HepG2 (cell line): ENCODE data around the gene DAB1. TPM values are rescaled to one million over a fixed set of nuclear protein-coding genes. Genes with fewer than 3 reads are reported as not detected.

Experiments used
- ATAC-seq: fragments of 200-7000 bp; cut with Tn5 transposase; 3 replicates; pipeline ENCODE4 v1.9.1; 2020; ENCODE audit warnings: mild to moderate bottlenecking, moderate library complexity
- BruUV-seq: library from RNA; stranded (reverse); fragments of 400-500 nt; replicated peaks from 2 replicates; lab custom pipeline; 2021; lab: Mats Ljungman, UMichigan
- CTCF ChIA-PET: fragments of 300-600 bp; formaldehyde crosslinking; extraction: SDS; loops from one replicate; lab custom pipeline; 2021; ENCODE audit warnings: low total read pairs, inconsistent platforms, low intra/inter-chr PET ratio; lab: Yijun Ruan, JAX
- POLR2A ChIA-PET: fragments of 350-600 bp; sonication (Branson Sonifier 250); formaldehyde crosslinking; loops from one replicate; lab custom pipeline; 2020; ENCODE audit warnings: antibody characterized with exemption, inconsistent platforms; lab: Yijun Ruan, JAX
- DNase-seq: peaks from one replicate; pipeline ENCODE4 v3.0.0-alpha.2; 2015; ENCODE audit warnings: low spot score
- FAIRE-seq: peaks from 3 replicates; lab custom pipeline; 2011; peaks lifted over from hg19 to GRCh38; lab: Jason Lieb, UNC
- H2AFZ ChIP-seq: one replicate; pipeline ENCODE4 v1.6.1; 2011; ENCODE audit warnings: low read length, inconsistent platforms
- H3K27ac ChIP-seq: fragments of 300-600 bp; 3 replicates; pipeline ENCODE4 v1.8.0; 2011; ENCODE audit warnings: mixed run types, mild to moderate bottlenecking, mixed read lengths, low read length, inconsistent platforms; ENCODE audit not compliant: insufficient read depth; ENCODE audit errors: extremely low read length
- H3K27me3 ChIP-seq, 2 experiments: fragments of 200-600 bp in 1 of 2; 2 replicates in 1 of 2; 3 replicates in 1 of 2; pipeline versions ENCODE4 v1.6.0 to v1.8.0; 2011; ENCODE audit warnings: low read length in 2 of 2, mild to moderate bottlenecking in 2 of 2, moderate library complexity in 2 of 2, inconsistent platforms in 1 of 2; ENCODE audit not compliant: insufficient read depth in 2 of 2, control insufficient read depth in 1 of 2
- H3K36me3 ChIP-seq, 2 experiments: fragments of 200-600 bp in 1 of 2; replicated peaks in 1 of 2; 2 replicates in 1 of 2; 3 replicates in 1 of 2; pipeline versions ENCODE4 v1.5.1 to v1.8.0; 2011; ENCODE audit warnings: low read length in 2 of 2, inconsistent platforms in 1 of 2; ENCODE audit not compliant: insufficient read depth in 2 of 2, control insufficient read depth in 1 of 2
- H3K4me1 ChIP-seq: 2 replicates; pipeline ENCODE4 v1.5.1; 2012; ENCODE audit warnings: low read length, inconsistent platforms; ENCODE audit not compliant: insufficient read depth
- H3K4me2 ChIP-seq: 2 replicates; pipeline ENCODE4 v1.6.0; 2011; ENCODE audit warnings: low read depth, low read length, inconsistent platforms
- H3K4me3 ChIP-seq, 3 experiments: fragments of 200-600 bp in 1 of 3; sonication (generic), shearing (Covaris generic) in 1 of 3; replicated peaks in 1 of 3; 2 replicates each; pipeline ENCODE4 v1.5.1; 2011 to 2016; ENCODE audit warnings: low read length in 3 of 3, inconsistent platforms in 2 of 3, low read depth in 2 of 3, mild to moderate bottlenecking in 2 of 3, control low read depth in 1 of 3, mixed read lengths in 1 of 3; ENCODE audit not compliant: insufficient read depth in 1 of 3
- H3K79me2 ChIP-seq: one replicate; pipeline ENCODE4 v1.6.1; 2011; ENCODE audit warnings: low read length, inconsistent platforms; ENCODE audit not compliant: insufficient read depth
- H3K9ac ChIP-seq: 2 replicates; pipeline ENCODE4 v1.6.0; 2011; ENCODE audit warnings: mild to moderate bottlenecking, low read depth, low read length, inconsistent platforms; ENCODE audit not compliant: insufficient read depth
- H3K9me3 ChIP-seq: 2 replicates; pipeline ENCODE4 v1.5.1; 2012; ENCODE audit warnings: mild to moderate bottlenecking, low read length
- H4K20me1 ChIP-seq: 2 replicates; pipeline ENCODE4 v1.6.0; 2011; ENCODE audit warnings: inconsistent platforms, mild to moderate bottlenecking, low read length, moderate library complexity; ENCODE audit not compliant: insufficient read depth
- CREM ChIP-seq, 2 experiments: sonication (generic) in 1 of 2; formaldehyde crosslinking in 1 of 2; IDR thresholded peaks; 2 replicates each; pipeline versions ENCODE4 v1.4.0 to v1.6.1; 2016 to 2020; ENCODE audit warnings: antibody characterized with exemption in 1 of 2, mild to moderate bottlenecking in 1 of 2, missing genetic modification reagents in 1 of 2
- DNMT1 ChIP-seq: sonication (generic); formaldehyde crosslinking; IDR thresholded peaks from 2 replicates; pipeline ENCODE4 v1.5.1; 2020; ENCODE audit warnings: mild to moderate bottlenecking, missing genetic modification reagents
- HDAC2 ChIP-seq: sonication (generic); formaldehyde crosslinking; IDR thresholded peaks from 2 replicates; pipeline ENCODE4 v1.4.0; 2020; ENCODE audit warnings: missing genetic modification reagents
- HIC2 ChIP-seq: sonication (generic); formaldehyde crosslinking; IDR thresholded peaks from 2 replicates; pipeline ENCODE4 v1.9.0; 2022; ENCODE audit warnings: low read depth, missing genetic modification reagents
- KMT2B ChIP-seq: IDR thresholded peaks from 2 replicates; pipeline ENCODE4 v1.6.1; 2016; ENCODE audit warnings: missing genetic modification reagents, missing compliant biosample characterization
- MEF2D ChIP-seq: sonication (generic); formaldehyde crosslinking; IDR thresholded peaks from 2 replicates; pipeline ENCODE4 v1.5.1; 2020; ENCODE audit warnings: mild to moderate bottlenecking, missing genetic modification reagents
- NBN ChIP-seq: fragments of 450-650 bp; conservative IDR thresholded peaks from 2 replicates; pipeline ENCODE4 v1.6.1; 2017
- NFATC3 ChIP-seq: sonication (generic); formaldehyde crosslinking; IDR thresholded peaks from 2 replicates; pipeline ENCODE4 v1.5.1; 2020; ENCODE audit warnings: mild to moderate bottlenecking, missing genetic modification reagents
- SOX5 ChIP-seq: IDR thresholded peaks from 2 replicates; pipeline ENCODE4 v1.6.1; 2016; ENCODE audit warnings: borderline replicate concordance
- ZNF232 ChIP-seq: sonication (generic); formaldehyde crosslinking; IDR thresholded peaks from 2 replicates; pipeline ENCODE4 v1.4.0; 2020; ENCODE audit warnings: missing genetic modification reagents, borderline replicate concordance
- ZNF496 ChIP-seq: sonication (generic); formaldehyde crosslinking; IDR thresholded peaks from 2 replicates; pipeline ENCODE4 v1.8.1; 2023; ENCODE audit warnings: mild to moderate bottlenecking, moderate library complexity, missing genetic modification reagents; ENCODE audit not compliant: insufficient replicate concordance
- ZNF570 ChIP-seq: sonication (generic); formaldehyde crosslinking; IDR thresholded peaks from 2 replicates; pipeline ENCODE4 v1.4.0; 2020; ENCODE audit warnings: mild to moderate bottlenecking, missing genetic modification reagents, borderline replicate concordance
- ZNF652 ChIP-seq: IDR thresholded peaks from 2 replicates; pipeline ENCODE4 v1.6.1; 2016; ENCODE audit warnings: low read depth, borderline replicate concordance
- ZNF703 ChIP-seq: sonication (generic); formaldehyde crosslinking; IDR thresholded peaks from 2 replicates; pipeline ENCODE4 v1.5.1; 2020; ENCODE audit warnings: missing genetic modification reagents, mild to moderate bottlenecking, moderate library complexity, borderline replicate concordance
- whole genome bisulfite sequencing: methylation state at CpG from one replicate; pipeline ENCODE4 v1.1.6; 2017; ENCODE audit warnings: low lambda C conversion rate; 5-methylcytosine and 5-hydroxymethylcytosine counted together
- in situ Hi-C: cut with HindIII; loops from 2 replicates; pipeline ENCODE4 v1.10.0; 2017; ENCODE audit warnings: low pct_unique_long_range_greater_than_20kb; ENCODE audit not compliant: extremely low pct_ligation_motif_present
- intact Hi-C: fragments of 100-400 bp; cut with micrococcal nuclease; formaldehyde crosslinking; loops from one replicate; pipeline ENCODE4 v1.10.0; 2022; ENCODE audit not compliant: unreplicated experiment
- polyA plus RNA-seq, 8 experiments: library from polyadenylated mRNA; depleted of rRNA in 3 of 8; stranded (reverse) in 7 of 8; unstranded in 1 of 8; fragments of >200 nt; fragmentation: Illumina TruSeq in 4 of 8; extraction: Trizol in 4 of 8; gene quantifications; 2 replicates each; pipeline versions ENCODE4 v1.2.1 to v1.2.3, GENCODE V29; 2011 to 2016; ENCODE audit warnings: low read depth in 4 of 8, missing spikeins in 1 of 8, mixed read lengths in 1 of 8; ENCODE audit not compliant: insufficient read depth in 1 of 8
- total RNA-seq, 5 experiments: library from RNA; depleted of rRNA; stranded (reverse); fragments of >200 nt; fragmentation: Illumina TruSeq; extraction: Trizol; gene quantifications; 2 replicates each; pipeline ENCODE4 v1.2.3, GENCODE V29; 2016; ENCODE audit warnings: low read depth in 1 of 5
- TF ChIP-seq, protein P1 (sequence below): sonication (generic); formaldehyde crosslinking; IDR thresholded peaks from 2 replicates; pipeline ENCODE4 v1.4.0; 2020; ENCODE audit warnings: mild to moderate bottlenecking, low read depth, missing genetic modification reagents
- TF ChIP-seq, protein P2 (sequence below), 2 experiments: fragments of 450-650 bp in 1 of 2; sonication (generic) in 1 of 2; formaldehyde crosslinking; IDR thresholded peaks; 2 replicates each; pipeline versions ENCODE4 v1.5.0 to v1.8.0; 2020 to 2022; ENCODE audit warnings: mild to moderate bottlenecking in 1 of 2, missing genetic modification reagents in 1 of 2

DAB1 gene
- total and polyA plus RNA-seq, 2 of the 13 experiments (the other 11 are each of a cell fraction or from before 2014, with no cell fraction given), result 0.04 to 0.13 TPM

GRCh38 chr1:57101209-57101608, 322.7 kb downstream of the DAB1 start:
- BruUV-seq, result no TSS peak
- H3K9me3 ChIP-seq, result no peaks in the 10 kb centered on the region
- POLR2A ChIA-PET, result no interaction called here
- H3K79me2 ChIP-seq, result no peaks in the 10 kb centered on the region
- H2AFZ ChIP-seq, result no peak overlapping the region
- no peak overlapping the region for H3K4me2 ChIP-seq
- intact Hi-C loops, result no loop called here
- TF ChIP-seq HIC2, result no peak
- TF ChIP-seq MEF2D (CRISPR knock-in tag), result no peak
- TF ChIP-seq ZNF652 (CRISPR knock-in tag), result no peak
- TF ChIP-seq NBN, result no peak
- ATAC-seq, result no peak
- H3K4me3 ChIP-seq, result no peak overlapping the region
- 88% methylated on average over 1 of the region's 1 CpG for WGBS
- no peak overlapping the region for H3K27ac ChIP-seq
- no peaks in the 10 kb centered on the region for H4K20me1 ChIP-seq
- no peak for DNase-seq
- no peaks in the 10 kb centered on the region for H3K36me3 ChIP-seq
- no peaks in the 10 kb centered on the region for H3K27me3 ChIP-seq
- CTCF ChIA-PET, result no interaction called here
- no peak overlapping the region for H3K9ac ChIP-seq
- FAIRE-seq, result no peak
- no peaks in the 10 kb centered on the region for H3K4me1 ChIP-seq
- in situ Hi-C loops, result no loop called here

- Histone ChIP-seq H3K27me3 (no peaks in the 10 kb centered on the region), H3K4me3 (no peak overlapping the region), H3K9me3 (no peaks in the 10 kb centered on the region), H3K79me2 (no peaks in the 10 kb centered on the region), H3K36me3 (no peaks in the 10 kb centered on the region), H3K9ac (no peak overlapping the region), H3K4me1 (no peaks in the 10 kb centered on the region), H3K27ac (no peak overlapping the region), H3K4me2 (no peak overlapping the region), H4K20me1 (no peaks in the 10 kb centered on the region), H2AFZ (no peak overlapping the region)
- ATAC-seq (no peak), DNase-seq (no peak), FAIRE-seq (no peak)
- 43% methylated on average over 2 of the region's 2 CpGs for whole genome bisulfite sequencing
- ChIA-PET POLR2A (no interaction called here), CTCF (no interaction called here)
- no peak for TF ChIP-seq SOX5 (CRISPR knock-in tag)
- TF ChIP-seq KMT2B (CRISPR knock-in tag), result no peak
- no peak for TF ChIP-seq DNMT1 (CRISPR knock-in tag)
- TF ChIP-seq CREM (IDR thresholded peaks at IDR 0.05), result no peak
- TF ChIP-seq CREM (CRISPR knock-in tag; IDR thresholded peaks at IDR 0.05), result no peak
- no peak for TF ChIP-seq ZNF703 (CRISPR knock-in tag)
- no peak for TF ChIP-seq NFATC3 (CRISPR knock-in tag)
- no peak for TF ChIP-seq ZNF232
- TF ChIP-seq, protein P1, sequence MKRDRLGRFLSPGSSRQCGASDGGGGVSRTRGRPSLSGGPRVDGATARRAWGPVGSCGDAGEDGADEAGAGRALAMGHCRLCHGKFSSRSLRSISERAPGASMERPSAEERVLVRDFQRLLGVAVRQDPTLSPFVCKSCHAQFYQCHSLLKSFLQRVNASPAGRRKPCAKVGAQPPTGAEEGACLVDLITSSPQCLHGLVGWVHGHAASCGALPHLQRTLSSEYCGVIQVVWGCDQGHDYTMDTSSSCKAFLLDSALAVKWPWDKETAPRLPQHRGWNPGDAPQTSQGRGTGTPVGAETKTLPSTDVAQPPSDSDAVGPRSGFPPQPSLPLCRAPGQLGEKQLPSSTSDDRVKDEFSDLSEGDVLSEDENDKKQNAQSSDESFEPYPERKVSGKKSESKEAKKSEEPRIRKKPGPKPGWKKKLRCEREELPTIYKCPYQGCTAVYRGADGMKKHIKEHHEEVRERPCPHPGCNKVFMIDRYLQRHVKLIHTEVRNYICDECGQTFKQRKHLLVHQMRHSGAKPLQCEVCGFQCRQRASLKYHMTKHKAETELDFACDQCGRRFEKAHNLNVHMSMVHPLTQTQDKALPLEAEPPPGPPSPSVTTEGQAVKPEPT (CRISPR knock-in tag), result no peak
- TF ChIP-seq, protein P2, sequence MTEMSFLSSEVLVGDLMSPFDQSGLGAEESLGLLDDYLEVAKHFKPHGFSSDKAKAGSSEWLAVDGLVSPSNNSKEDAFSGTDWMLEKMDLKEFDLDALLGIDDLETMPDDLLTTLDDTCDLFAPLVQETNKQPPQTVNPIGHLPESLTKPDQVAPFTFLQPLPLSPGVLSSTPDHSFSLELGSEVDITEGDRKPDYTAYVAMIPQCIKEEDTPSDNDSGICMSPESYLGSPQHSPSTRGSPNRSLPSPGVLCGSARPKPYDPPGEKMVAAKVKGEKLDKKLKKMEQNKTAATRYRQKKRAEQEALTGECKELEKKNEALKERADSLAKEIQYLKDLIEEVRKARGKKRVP (CRISPR knock-in tag; IDR thresholded peaks at IDR 0.05), result no peak
- TF ChIP-seq HDAC2 (CRISPR knock-in tag), result no peak
- TF ChIP-seq ZNF570 (CRISPR knock-in tag), result no peak
- TF ChIP-seq ZNF496 (CRISPR knock-in tag), result no peak
- intact Hi-C loops, result no loop called here
- BruUV-seq, result no TSS peak
- in situ Hi-C loops, result no loop called here
Observed at GRCh38 chr1:57094749-57095148, 329.1 kb downstream of the DAB1 start.
